Measurements from ENCODE around the gene LTC4S. TPM values are rescaled to one million over a fixed set of nuclear protein-coding genes. Genes with fewer than 3 reads are reported as not detected.
"Not testable (repeated sequence)": the region's sequence is repeated elsewhere in the genome, so short reads cannot be mapped to it uniquely, and the experiment has no call there.

The LTC4S gene
- total and polyA plus RNA-seq, 9 of the 15 experiments (the other 6 are each of a cell fraction or from before 2014, with no cell fraction given), result 0.17 to 0.77 (median 0.75) TPM; not detected in 6

- H2AFZ ChIP-seq (ENCODE audit: low read depth, low read length); H4K20me1 ChIP-seq (replicated peaks; ENCODE audit: control insufficient read depth, insufficient read depth, low read length); CTCF ChIA-PET (ENCODE audit: low intra/inter-chr PET ratio); ATAC-seq; H3K4me3 ChIP-seq; H3K4me2 ChIP-seq (ENCODE audit: insufficient read depth, low read length); H3K9me3 ChIP-seq (replicated peaks; ENCODE audit: control insufficient read depth, insufficient read depth, low read depth, low read length); FAIRE-seq; H3K27me3 ChIP-seq (ENCODE audit: control insufficient read depth in 2 of 2, insufficient read depth in 2 of 2, low read length in 2 of 2); H3K27ac ChIP-seq (ENCODE audit: extremely low read depth, low read depth, low read length); H3K9me1 ChIP-seq (ENCODE audit: control insufficient read depth, insufficient read depth, low read length); H3K36me3 ChIP-seq (ENCODE audit: control insufficient read depth, insufficient read depth, low read length); H3K79me2 ChIP-seq (ENCODE audit: control insufficient read depth, insufficient read depth, low read length); in situ Hi-C loops (cut with MboI); BruUV-seq (replicated peaks); H3K9ac ChIP-seq (ENCODE audit: insufficient read depth in 1 of 2, low read depth in 2 of 2, low read length in 2 of 2); DNase-seq (ENCODE audit: extremely low read depth in 1 of 4, low spot score in 3 of 4); intact Hi-C loops (cut with micrococcal nuclease); POLR2A ChIA-PET: not testable (repeated sequence)
- WGBS (ENCODE audit: insufficient coverage, low coverage, missing lambda C conversion rate), result 85% methylated on average over 8 of the region's 9 CpGs
- peaks cover 0 to 24% of the 10 kb centered on the region in 2 experiments; a peak in 2 of 5 replicates for H3K4me1 ChIP-seq (replicated peaks in 1 of 2; ENCODE audit: control insufficient read depth in 2 of 2, insufficient read depth in 2 of 2, low read length in 2 of 2)
- peak; percentile 92 for TF ChIP-seq ZNF431 (CRISPR knock-in tag; IDR thresholded peaks at IDR 0.05)
Observed at GRCh38 chr5:179789278-179789677, 4.5 kb upstream of the LTC4S start.

GRCh38 chr5:179791881-179792611 lies 1.7 kb upstream of the LTC4S start:
- no peaks in the 10 kb centered on the region for H3K9me1 ChIP-seq (ENCODE audit: control insufficient read depth, insufficient read depth, low read length)
- ATAC-seq, result no peak
- intact Hi-C loops (cut with micrococcal nuclease), result no loop called here
- H3K27ac ChIP-seq (ENCODE audit: extremely low read depth, low read depth, low read length), result no peak overlapping the region
- peaks cover 0 to 37% of the 10 kb centered on the region in 2 experiments; a peak in 2 of 5 replicates for H3K4me1 ChIP-seq (replicated peaks in 1 of 2; ENCODE audit: control insufficient read depth in 2 of 2, insufficient read depth in 2 of 2, low read length in 2 of 2)
- no peaks in the 10 kb centered on the region for H3K27me3 ChIP-seq (ENCODE audit: control insufficient read depth in 2 of 2, insufficient read depth in 2 of 2, low read length in 2 of 2)
- no TSS peak for BruUV-seq (replicated peaks)
- H3K9ac ChIP-seq (ENCODE audit: insufficient read depth in 1 of 2, low read depth in 2 of 2, low read length in 2 of 2), result peak overlapping the region in 1 of 2 experiments; percentile 83; a peak in 2 of 4 replicates
- no peak for FAIRE-seq
- H3K36me3 ChIP-seq (ENCODE audit: control insufficient read depth, insufficient read depth, low read length), result peaks cover 4% of the 10 kb centered on the region; the same call in 1 of the 3 replicates
- no peaks in the 10 kb centered on the region for H4K20me1 ChIP-seq (replicated peaks; ENCODE audit: control insufficient read depth, insufficient read depth, low read length)
- ChIA-PET POLR2A (interaction anchor here (0.5 to 1.4 kb wide), 6 partner anchors 9 to 92 kb away, joined by 3 to 5 read pairs (median 4); no protein-coding TSS in a partner anchor), CTCF (ENCODE audit: low intra/inter-chr PET ratio) (no interaction called here)
- no peak for DNase-seq (ENCODE audit: extremely low read depth in 1 of 4, low spot score in 3 of 4)
- H3K4me2 ChIP-seq (ENCODE audit: insufficient read depth, low read length), result no peak overlapping the region
- no peak overlapping the region for H2AFZ ChIP-seq (ENCODE audit: low read depth, low read length)
- H3K4me3 ChIP-seq, result no peak overlapping the region
- H3K79me2 ChIP-seq (ENCODE audit: control insufficient read depth, insufficient read depth, low read length), result no peaks in the 10 kb centered on the region
- in situ Hi-C loops (cut with MboI), result no loop called here
- H3K9me3 ChIP-seq (replicated peaks; ENCODE audit: control insufficient read depth, insufficient read depth, low read depth, low read length), result no peaks in the 10 kb centered on the region
- 76% methylated on average over 14 of the region's 15 CpGs for WGBS (ENCODE audit: insufficient coverage, low coverage, missing lambda C conversion rate)
- TF ChIP-seq POLR2H (tag; IDR thresholded peaks at IDR 0.05; ENCODE audit: low read depth) (no peak), ZNF24 (IDR thresholded peaks at IDR 0.05) (no peak), POLR2B (IDR thresholded peaks at IDR 0.05; ENCODE audit: low read depth, partially characterized antibody) (no peak), POLR2G (IDR thresholded peaks at IDR 0.05; ENCODE audit: low read depth, low read length) (0 out of 2 replicates have a peak, but pooled peaks have one; percentile 34), ERF (CRISPR knock-in tag; IDR thresholded peaks at IDR 0.05) (no peak)

Measured in K562 (cell line).